IPS-20b (cell line): ENCODE data around the gene DLG4.

ENCODE experiments used
- H3K27ac ChIP-seq: one replicate; pipeline ENCODE4 v1.5.1; 2013; ENCODE audit warnings: low read length
- H3K27me3 ChIP-seq: 2 replicates; pipeline ENCODE4 v1.6.1; 2013; ENCODE audit warnings: mild to moderate bottlenecking, low read length, inconsistent platforms; ENCODE audit not compliant: insufficient read depth
- H3K36me3 ChIP-seq: 2 replicates; pipeline ENCODE4 v1.6.1; 2013; ENCODE audit warnings: low read depth, mild to moderate bottlenecking, inconsistent platforms, low read length, moderate library complexity; ENCODE audit not compliant: insufficient read depth
- H3K4me1 ChIP-seq: 2 replicates; pipeline ENCODE4 v1.6.1; 2013; ENCODE audit warnings: mild to moderate bottlenecking, control low read depth, inconsistent platforms, low read length, moderate library complexity; ENCODE audit not compliant: insufficient read depth
- H3K4me3 ChIP-seq: 2 replicates; pipeline ENCODE4 v1.5.1; 2013; ENCODE audit warnings: mild to moderate bottlenecking, low read length, inconsistent platforms
- H3K9ac ChIP-seq: 2 replicates; pipeline ENCODE4 v1.6.1; 2013; ENCODE audit warnings: low read depth, mild to moderate bottlenecking, inconsistent platforms, low read length, moderate library complexity
- H3K9me3 ChIP-seq: 2 replicates; pipeline ENCODE4 v1.6.1; 2013; ENCODE audit warnings: mild to moderate bottlenecking, low read depth, low read length, inconsistent platforms; ENCODE audit not compliant: insufficient read depth

DLG4 gene

GRCh38 chr17:7237266-7237760, 17.7 kb upstream of the DLG4 start:
- Histone ChIP-seq H3K27me3 (no peaks in the 10 kb centered on the region), H3K4me1 (peaks cover 24% of the 10 kb centered on the region), H3K27ac (peak overlapping the region; percentile 72), H3K36me3 (peaks cover 39% of the 10 kb centered on the region), H3K4me3 (peak overlapping the region; percentile 68), H3K9ac (peak overlapping the region; percentile 70; the same call in 1 of the 2 replicates), H3K9me3 (no peaks in the 10 kb centered on the region)

GRCh38 chr17:7236808-7237207, 17.2 kb upstream of the DLG4 start:
- no peaks in the 10 kb centered on the region for H3K9me3 ChIP-seq
- H3K27me3 ChIP-seq = no peaks in the 10 kb centered on the region
- peaks cover 39% of the 10 kb centered on the region for H3K36me3 ChIP-seq
- no peak overlapping the region for H3K9ac ChIP-seq
- peak overlapping the region; percentile 68; the same call in 1 of the 2 replicates for H3K4me3 ChIP-seq
- no peak overlapping the region for H3K27ac ChIP-seq
- H3K4me1 ChIP-seq = peaks cover 24% of the 10 kb centered on the region

GRCh38 chr17:7235693-7236665, 16.3 kb upstream of the DLG4 start:
- Histone ChIP-seq H3K9me3 (no peaks in the 10 kb centered on the region), H3K27ac (no peak overlapping the region), H3K36me3 (peaks cover 39% of the 10 kb centered on the region), H3K4me1 (peaks cover 20% of the 10 kb centered on the region), H3K27me3 (no peaks in the 10 kb centered on the region), H3K4me3 (no peak overlapping the region), H3K9ac (no peak overlapping the region)

GRCh38 chr17:7234083-7234951, 14.7 kb upstream of the DLG4 start, which contains the start of gene DVL2:
Gene DVL2 (minus strand): TSS chr17:7234517. CDS start chr17:7234262, 255 bp downstream.
- Histone ChIP-seq H3K27me3 (no peaks in the 10 kb centered on the region), H3K9ac (peak within 1 kb of the TSS; percentile 98), H3K27ac (peak within 1 kb of the TSS; percentile 82), H3K4me1 (peaks cover 13% of the 10 kb centered on the region), H3K36me3 (peaks cover 47% of the 10 kb centered on the region), H3K4me3 (peak within 1 kb of the TSS; percentile 100), H3K9me3 (no peaks in the 10 kb centered on the region)

- Histone ChIP-seq H3K4me3 (peak overlapping the region; percentile 100), H3K27me3 (no peaks in the 10 kb centered on the region), H3K9me3 (no peaks in the 10 kb centered on the region), H3K27ac (peak overlapping the region; percentile 10), H3K9ac (peak overlapping the region; percentile 98), H3K4me1 (peaks cover 13% of the 10 kb centered on the region), H3K36me3 (peaks cover 53% of the 10 kb centered on the region)
Measured at GRCh38 chr17:7233701-7234082, 14.1 kb upstream of the DLG4 start.

GRCh38 chr17:7232114-7232513, 12.5 kb upstream of the DLG4 start:
- Histone ChIP-seq H3K9me3 (no peaks in the 10 kb centered on the region), H3K27ac (no peak overlapping the region), H3K9ac (no peak overlapping the region), H3K27me3 (no peaks in the 10 kb centered on the region), H3K4me3 (peak overlapping the region; percentile 12), H3K4me1 (peaks cover 9% of the 10 kb centered on the region), H3K36me3 (peaks cover 64% of the 10 kb centered on the region)

- peaks cover 64% of the 10 kb centered on the region for H3K36me3 ChIP-seq
- H3K4me1 ChIP-seq = peaks cover under 1% of the 10 kb centered on the region; the same call in 1 of the 2 replicates
- no peak overlapping the region for H3K9ac ChIP-seq
- H3K27me3 ChIP-seq = no peaks in the 10 kb centered on the region
- H3K4me3 ChIP-seq = no peak overlapping the region
- no peak overlapping the region for H3K27ac ChIP-seq
- H3K9me3 ChIP-seq = no peaks in the 10 kb centered on the region
Measured at GRCh38 chr17:7229504-7229903, 9.9 kb upstream of the DLG4 start.

GRCh38 chr17:7228920-7229319, 9.3 kb upstream of the DLG4 start:
- Histone ChIP-seq H3K9me3 (no peaks in the 10 kb centered on the region), H3K9ac (no peak overlapping the region), H3K4me3 (no peak overlapping the region), H3K27ac (no peak overlapping the region), H3K4me1 (no peaks in the 10 kb centered on the region; the same call in 1 of the 2 replicates), H3K27me3 (no peaks in the 10 kb centered on the region), H3K36me3 (peaks cover 69% of the 10 kb centered on the region)

GRCh38 chr17:7226721-7227710, 7.4 kb upstream of the DLG4 start:
- H3K4me3 ChIP-seq = no peak overlapping the region
- no peaks in the 10 kb centered on the region for H3K9me3 ChIP-seq
- peaks cover 88% of the 10 kb centered on the region for H3K36me3 ChIP-seq
- no peaks in the 10 kb centered on the region for H3K27me3 ChIP-seq
- no peak overlapping the region for H3K9ac ChIP-seq
- no peaks in the 10 kb centered on the region; the same call in 1 of the 2 replicates for H3K4me1 ChIP-seq
- no peak overlapping the region for H3K27ac ChIP-seq

- H3K27me3 ChIP-seq = no peaks in the 10 kb centered on the region
- H3K9ac ChIP-seq = no peak overlapping the region
- peaks cover 98% of the 10 kb centered on the region for H3K36me3 ChIP-seq
- no peaks in the 10 kb centered on the region for H3K4me1 ChIP-seq
- no peak overlapping the region for H3K27ac ChIP-seq
- no peak overlapping the region for H3K4me3 ChIP-seq
- no peaks in the 10 kb centered on the region for H3K9me3 ChIP-seq
Measured at GRCh38 chr17:7225711-7226331, 6.2 kb upstream of the DLG4 start.
